ENCODE results near the gene NSD2.

GRCh38 chr4:1952719-1953118 lies 81.5 kb downstream of the NSD2 start:
- TF ChIP-seq CTCF (IDR thresholded peaks at IDR 0.05; ENCODE audit: insufficient read depth, low read length, poor library complexity, severe bottlenecking) (no peak), EZH2phosphoT487 (conservative IDR thresholded peaks at IDR 0.05; ENCODE audit: low read length) (no peak)

All from SU-DHL-6 (cell line).